HG03469 (cell line): ENCODE measurements around the gene SLC35A4.

ENCODE experiments used
- ATAC-seq: cut with Tn5 transposase; IDR thresholded peaks from one replicate; pipeline ENCODE4 v1.9.1; 2021; ENCODE audit warnings: mild to moderate bottlenecking, moderate library complexity, moderate number of reproducible peaks; ENCODE audit not compliant: unreplicated experiment

SLC35A4 gene

GRCh38 chr5:140557136-140557805 lies 7.4 kb upstream of the SLC35A4 start, which contains the start of gene SRA1:
SRA1 (minus strand) TSS chr5:140557473; CDS start chr5:140557452, 21 bp downstream.
- peak; percentile 92 for ATAC-seq

GRCh38 chr5:140557965-140558364 lies 6.7 kb upstream of the SLC35A4 start:
- no peak for ATAC-seq

- ATAC-seq = no peak
Observed at GRCh38 chr5:140558542-140558941, 6.1 kb upstream of the SLC35A4 start.

- no peak for ATAC-seq
Observed at GRCh38 chr5:140560227-140560626, 4.4 kb upstream of the SLC35A4 start.

- ATAC-seq = no peak
Observed at GRCh38 chr5:140561753-140562523, 2.7 kb upstream of the SLC35A4 start.

GRCh38 chr5:140563596-140563995 lies 1.0 kb upstream of the SLC35A4 start:
- ATAC-seq = no peak

GRCh38 chr5:140565024-140565779 lies 574 bp downstream of the SLC35A4 start:
- no peak for ATAC-seq

- no peak for ATAC-seq
Observed at GRCh38 chr5:140565780-140566095, 1.1 kb downstream of the SLC35A4 start.

GRCh38 chr5:140566665-140567064 lies 2.0 kb downstream of the SLC35A4 start:
- no peak for ATAC-seq

GRCh38 chr5:140567136-140567818 lies 2.6 kb downstream of the SLC35A4 start:
- ATAC-seq = no peak

GRCh38 chr5:140567871-140568270 lies 3.2 kb downstream of the SLC35A4 start:
- no peak for ATAC-seq

GRCh38 chr5:140568443-140569063 lies 3.9 kb downstream of the SLC35A4 start:
- no peak for ATAC-seq

GRCh38 chr5:140569197-140569596 lies 4.6 kb downstream of the SLC35A4 start:
- no peak for ATAC-seq

- ATAC-seq = no peak
Observed at GRCh38 chr5:140570058-140570457, 5.4 kb downstream of the SLC35A4 start.

- ATAC-seq = no peak
Observed at GRCh38 chr5:140570488-140570887, 5.9 kb downstream of the SLC35A4 start.

- ATAC-seq = no peak
Observed at GRCh38 chr5:140571105-140571504, 6.5 kb downstream of the SLC35A4 start.

- ATAC-seq = no peak
Observed at GRCh38 chr5:140573683-140574082, 9.1 kb downstream of the SLC35A4 start.

- ATAC-seq = no peak
Observed at GRCh38 chr5:140574165-140574564, 9.5 kb downstream of the SLC35A4 start.

- ATAC-seq = no peak
Observed at GRCh38 chr5:140575309-140575708, 10.7 kb downstream of the SLC35A4 start.

GRCh38 chr5:140576776-140577201 lies 12.2 kb downstream of the SLC35A4 start:
- ATAC-seq = no peak
